HepG2 (cell line): ENCODE measurements around the gene PIK3C2B. TPM values are rescaled to one million over a fixed set of nuclear protein-coding genes. Genes with fewer than 3 reads are reported as not detected.

ENCODE experiments used
- ARNT ChIP-seq: fragments of 450-650 bp; IDR thresholded peaks from 2 replicates; pipeline ENCODE4 v1.6.1; 2017
- EEA1 ChIP-seq: sonication (generic); formaldehyde crosslinking; IDR thresholded peaks from 2 replicates; pipeline ENCODE4 v1.5.1; 2020; ENCODE audit warnings: mild to moderate bottlenecking, missing genetic modification reagents, borderline replicate concordance
- GATAD2A ChIP-seq: IDR thresholded peaks from 2 replicates; pipeline ENCODE4 v1.6.1; 2016
- LBX2 ChIP-seq: sonication (generic); formaldehyde crosslinking; IDR thresholded peaks from 2 replicates; pipeline ENCODE4 v1.5.0; 2020; ENCODE audit warnings: missing genetic modification reagents, mild to moderate bottlenecking, borderline replicate concordance
- MTA1 ChIP-seq: sonication (generic); formaldehyde crosslinking; IDR thresholded peaks from 2 replicates; pipeline ENCODE4 v1.4.0; 2020; ENCODE audit warnings: missing genetic modification reagents, mild to moderate bottlenecking, borderline replicate concordance
- NFYB ChIP-seq: sonication (generic); formaldehyde crosslinking; IDR thresholded peaks from 2 replicates; pipeline ENCODE4 v1.4.0; 2020; ENCODE audit warnings: missing genetic modification reagents
- NONO ChIP-seq, 2 experiments: fragments of 450-650 bp in 1 of 2; sonication (generic) in 1 of 2; formaldehyde crosslinking in 1 of 2; IDR thresholded peaks in 1 of 2; conservative IDR thresholded peaks in 1 of 2; 2 replicates each; pipeline versions ENCODE4 v1.6.1 to v1.8.0; 2017 to 2022; ENCODE audit warnings: mild to moderate bottlenecking in 1 of 2, missing genetic modification reagents in 1 of 2, moderate library complexity in 1 of 2
- PLRG1 ChIP-seq: fragments of 450-650 bp; conservative IDR thresholded peaks from 2 replicates; pipeline ENCODE4 v1.6.1; 2016
- POGZ ChIP-seq: sonication (generic); formaldehyde crosslinking; IDR thresholded peaks from 2 replicates; pipeline ENCODE4 v1.4.0; 2020; ENCODE audit warnings: mild to moderate bottlenecking, missing genetic modification reagents
- RELA ChIP-seq: sonication (generic); formaldehyde crosslinking; IDR thresholded peaks from 2 replicates; pipeline ENCODE4 v1.4.0; 2020; ENCODE audit warnings: missing genetic modification reagents
- SALL2 ChIP-seq: sonication (generic); formaldehyde crosslinking; IDR thresholded peaks from 2 replicates; pipeline ENCODE4 v1.8.1; 2023; ENCODE audit warnings: mild to moderate bottlenecking, missing genetic modification reagents, inconsistent platforms
- SP2 ChIP-seq: sonication (generic); formaldehyde crosslinking; IDR thresholded peaks from 2 replicates; pipeline ENCODE4 v1.5.1; 2020; ENCODE audit warnings: mild to moderate bottlenecking, missing genetic modification reagents
- WIZ ChIP-seq: sonication (generic); formaldehyde crosslinking; IDR thresholded peaks from 2 replicates; pipeline ENCODE4 v1.5.1; 2020; ENCODE audit warnings: mild to moderate bottlenecking, missing genetic modification reagents
- XBP1 ChIP-seq: sonication (generic); formaldehyde crosslinking; IDR thresholded peaks from 2 replicates; pipeline ENCODE4 v1.5.0; 2020; ENCODE audit warnings: missing genetic modification reagents
- ZBTB21 ChIP-seq: sonication (generic); formaldehyde crosslinking; IDR thresholded peaks from 2 replicates; pipeline ENCODE4 v1.4.0; 2020; ENCODE audit warnings: missing genetic modification reagents
- ZBTB42 ChIP-seq: sonication (generic); formaldehyde crosslinking; IDR thresholded peaks from 2 replicates; pipeline ENCODE4 v1.5.0; 2020; ENCODE audit warnings: mild to moderate bottlenecking, missing genetic modification reagents
- ZNF431 ChIP-seq: sonication (generic); formaldehyde crosslinking; IDR thresholded peaks from 2 replicates; pipeline ENCODE4 v1.9.0; 2022; ENCODE audit warnings: missing genetic modification reagents, low read depth, mild to moderate bottlenecking, borderline replicate concordance
- ZNF441 ChIP-seq: sonication (generic); formaldehyde crosslinking; IDR thresholded peaks from 2 replicates; pipeline ENCODE4 v1.7.0; 2021; ENCODE audit warnings: missing genetic modification reagents, borderline replicate concordance
- ZNF501 ChIP-seq: sonication (generic); formaldehyde crosslinking; IDR thresholded peaks from 2 replicates; pipeline ENCODE4 v1.5.1; 2020; ENCODE audit warnings: mild to moderate bottlenecking, moderate library complexity, missing genetic modification reagents
- ZNF543 ChIP-seq: sonication (generic); formaldehyde crosslinking; IDR thresholded peaks from 2 replicates; pipeline ENCODE4 v1.4.0; 2020; ENCODE audit warnings: mild to moderate bottlenecking, missing genetic modification reagents
- ZNF614 ChIP-seq: IDR thresholded peaks from 2 replicates; pipeline ENCODE4 v1.6.1; 2018; ENCODE audit warnings: missing biosample characterization, missing genetic modification reagents, inconsistent platforms, borderline replicate concordance
- ZNF775 ChIP-seq: sonication (generic); formaldehyde crosslinking; IDR thresholded peaks from 2 replicates; pipeline ENCODE4 v1.4.0; 2020; ENCODE audit warnings: missing genetic modification reagents, mild to moderate bottlenecking, moderate library complexity, borderline replicate concordance
- ZNF790 ChIP-seq: sonication (generic); formaldehyde crosslinking; IDR thresholded peaks from 2 replicates; pipeline ENCODE4 v1.8.0; 2022; ENCODE audit warnings: missing genetic modification reagents, mild to moderate bottlenecking, borderline replicate concordance
- polyA plus RNA-seq, 8 experiments: library from polyadenylated mRNA; depleted of rRNA in 3 of 8; stranded (reverse) in 7 of 8; unstranded in 1 of 8; fragments of >200 nt; fragmentation: Illumina TruSeq in 4 of 8; extraction: Trizol in 4 of 8; gene quantifications; 2 replicates each; pipeline versions ENCODE4 v1.2.1 to v1.2.3, GENCODE V29; 2011 to 2016; ENCODE audit warnings: low read depth in 4 of 8, missing spikeins in 1 of 8, mixed read lengths in 1 of 8; ENCODE audit not compliant: insufficient read depth in 1 of 8
- total RNA-seq, 5 experiments: library from RNA; depleted of rRNA; stranded (reverse); fragments of >200 nt; fragmentation: Illumina TruSeq; extraction: Trizol; gene quantifications; 2 replicates each; pipeline ENCODE4 v1.2.3, GENCODE V29; 2016; ENCODE audit warnings: low read depth in 1 of 5
- TF ChIP-seq, protein P1 (sequence below): sonication (generic); formaldehyde crosslinking; IDR thresholded peaks from 2 replicates; pipeline ENCODE4 v1.8.0; 2022; ENCODE audit warnings: missing genetic modification reagents, mild to moderate bottlenecking, moderate library complexity, borderline replicate concordance
- TF ChIP-seq, protein P2 (sequence below): sonication (generic); formaldehyde crosslinking; IDR thresholded peaks from 2 replicates; pipeline ENCODE4 v1.8.1; 2023; ENCODE audit warnings: mild to moderate bottlenecking, inconsistent platforms, moderate library complexity, missing genetic modification reagents, borderline replicate concordance
- TF ChIP-seq, protein P3 (sequence below): sonication (generic); formaldehyde crosslinking; IDR thresholded peaks from 2 replicates; pipeline ENCODE4 v1.5.0; 2020; ENCODE audit warnings: missing genetic modification reagents
- TF ChIP-seq, protein P4 (sequence below): IDR thresholded peaks from 2 replicates; pipeline ENCODE4 v1.6.1; 2016; ENCODE audit warnings: mild to moderate bottlenecking, missing biosample characterization, missing genetic modification reagents

Gene PIK3C2B
- total and polyA plus RNA-seq, 2 of the 13 experiments (the other 11 are each of a cell fraction or from before 2014, with no cell fraction given): 3.4 to 4.5 TPM

DNA sequence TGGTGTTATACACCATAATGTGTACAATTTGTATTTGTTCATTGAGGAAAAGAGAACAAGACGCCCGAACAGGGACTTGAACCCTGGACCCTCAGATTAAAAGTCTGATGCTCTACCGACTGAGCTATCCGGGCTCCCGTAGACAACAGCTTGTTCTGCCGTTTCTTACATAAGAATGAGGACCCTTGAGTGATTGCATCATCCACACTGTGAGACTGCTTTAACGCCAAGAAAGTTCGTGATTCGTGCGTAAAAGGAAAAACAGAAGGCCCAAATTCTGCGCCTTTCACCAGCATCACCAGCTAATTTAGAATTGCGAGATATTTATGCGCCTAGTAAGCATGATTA, 12.3 kb upstream of the PIK3C2B start (continued):
- TF ChIP-seq ZNF614 (CRISPR knock-in tag) (no peak), ARNT (no peak), ZNF790 (CRISPR knock-in tag) (no peak), GATAD2A (CRISPR knock-in tag) (peak; percentile 72; the same call in 1 of the 2 replicates), SP2 (no peak), ZNF441 (CRISPR knock-in tag) (0 out of 2 replicates have a peak, but pooled peaks have one; percentile 33), ZBTB21 (CRISPR knock-in tag) (no peak), NONO (IDR thresholded peaks at IDR 0.05) (no peak), NONO (CRISPR knock-in tag; conservative IDR thresholded peaks at IDR 0.05) (peak; percentile 66; the same call in 1 of the 2 replicates), POGZ (no peak), MTA1 (CRISPR knock-in tag) (no peak), WIZ (no peak), ZNF775 (CRISPR knock-in tag) (no peak), PLRG1 (no peak), SALL2 (CRISPR knock-in tag) (no peak), ZBTB42 (CRISPR knock-in tag) (no peak), ZNF501 (CRISPR knock-in tag) (no peak), ZNF431 (CRISPR knock-in tag) (no peak), XBP1 (CRISPR knock-in tag) (no peak), EEA1 (CRISPR knock-in tag) (no peak), RELA (no peak), LBX2 (CRISPR knock-in tag) (no peak), NFYB (no peak), ZNF543 (CRISPR knock-in tag) (no peak)
- TF ChIP-seq, protein P1, sequence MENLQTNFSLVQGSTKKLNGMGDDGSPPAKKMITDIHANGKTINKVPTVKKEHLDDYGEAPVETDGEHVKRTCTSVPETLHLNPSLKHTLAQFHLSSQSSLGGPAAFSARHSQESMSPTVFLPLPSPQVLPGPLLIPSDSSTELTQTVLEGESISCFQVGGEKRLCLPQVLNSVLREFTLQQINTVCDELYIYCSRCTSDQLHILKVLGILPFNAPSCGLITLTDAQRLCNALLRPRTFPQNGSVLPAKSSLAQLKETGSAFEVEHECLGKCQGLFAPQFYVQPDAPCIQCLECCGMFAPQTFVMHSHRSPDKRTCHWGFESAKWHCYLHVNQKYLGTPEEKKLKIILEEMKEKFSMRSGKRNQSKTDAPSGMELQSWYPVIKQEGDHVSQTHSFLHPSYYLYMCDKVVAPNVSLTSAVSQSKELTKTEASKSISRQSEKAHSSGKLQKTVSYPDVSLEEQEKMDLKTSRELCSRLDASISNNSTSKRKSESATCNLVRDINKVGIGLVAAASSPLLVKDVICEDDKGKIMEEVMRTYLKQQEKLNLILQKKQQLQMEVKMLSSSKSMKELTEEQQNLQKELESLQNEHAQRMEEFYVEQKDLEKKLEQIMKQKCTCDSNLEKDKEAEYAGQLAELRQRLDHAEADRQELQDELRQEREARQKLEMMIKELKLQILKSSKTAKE (CRISPR knock-in tag): no peak
- TF ChIP-seq, protein P2, sequence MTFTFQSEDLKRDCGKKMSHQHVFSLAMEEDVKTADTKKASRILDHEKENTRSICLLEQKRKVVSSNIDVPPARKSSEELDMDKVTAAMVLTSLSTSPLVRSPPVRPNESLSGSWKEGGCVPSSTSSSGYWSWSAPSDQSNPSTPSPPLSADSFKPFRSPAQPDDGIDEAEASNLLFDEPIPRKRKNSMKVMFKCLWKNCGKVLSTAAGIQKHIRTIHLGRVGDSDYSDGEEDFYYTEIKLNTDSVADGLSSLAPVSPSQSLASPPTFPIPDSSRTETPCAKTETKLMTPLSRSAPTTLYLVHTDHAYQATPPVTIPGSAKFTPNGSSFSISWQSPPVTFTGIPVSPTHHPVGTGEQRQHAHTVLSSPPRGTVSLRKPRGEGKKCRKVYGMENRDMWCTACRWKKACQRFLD (CRISPR knock-in tag): no peak
- TF ChIP-seq, protein P3, sequence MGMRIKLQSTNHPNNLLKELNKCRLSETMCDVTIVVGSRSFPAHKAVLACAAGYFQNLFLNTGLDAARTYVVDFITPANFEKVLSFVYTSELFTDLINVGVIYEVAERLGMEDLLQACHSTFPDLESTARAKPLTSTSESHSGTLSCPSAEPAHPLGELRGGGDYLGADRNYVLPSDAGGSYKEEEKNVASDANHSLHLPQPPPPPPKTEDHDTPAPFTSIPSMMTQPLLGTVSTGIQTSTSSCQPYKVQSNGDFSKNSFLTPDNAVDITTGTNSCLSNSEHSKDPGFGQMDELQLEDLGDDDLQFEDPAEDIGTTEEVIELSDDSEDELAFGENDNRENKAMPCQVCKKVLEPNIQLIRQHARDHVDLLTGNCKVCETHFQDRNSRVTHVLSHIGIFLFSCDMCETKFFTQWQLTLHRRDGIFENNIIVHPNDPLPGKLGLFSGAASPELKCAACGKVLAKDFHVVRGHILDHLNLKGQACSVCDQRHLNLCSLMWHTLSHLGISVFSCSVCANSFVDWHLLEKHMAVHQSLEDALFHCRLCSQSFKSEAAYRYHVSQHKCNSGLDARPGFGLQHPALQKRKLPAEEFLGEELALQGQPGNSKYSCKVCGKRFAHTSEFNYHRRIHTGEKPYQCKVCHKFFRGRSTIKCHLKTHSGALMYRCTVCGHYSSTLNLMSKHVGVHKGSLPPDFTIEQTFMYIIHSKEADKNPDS (CRISPR knock-in tag): no peak
- TF ChIP-seq, protein P4, sequence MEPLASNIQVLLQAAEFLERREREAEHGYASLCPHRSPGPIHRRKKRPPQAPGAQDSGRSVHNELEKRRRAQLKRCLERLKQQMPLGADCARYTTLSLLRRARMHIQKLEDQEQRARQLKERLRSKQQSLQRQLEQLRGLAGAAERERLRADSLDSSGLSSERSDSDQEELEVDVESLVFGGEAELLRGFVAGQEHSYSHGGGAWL (CRISPR knock-in tag): no peak
